IMR-90 (cell line): Measurements from ENCODE around the gene CLDN9.
A peak's percentile ranks its signal among the peaks of the same experiment; 100 is the strongest.

Source experiments
- CTCF ChIP-seq: conservative IDR thresholded peaks from 2 replicates; pipeline ENCODE4 v1.5.1; 2012; ENCODE audit warnings: mild to moderate bottlenecking, low read depth, low read length, improper control_type of control experiment
- FOS ChIP-seq: fragments of 150-350 bp; IDR thresholded peaks from 2 replicates; pipeline ENCODE4 v1.6.1; 2016; ENCODE audit warnings: low read depth, low read length
- MAFK ChIP-seq: IDR thresholded peaks from 2 replicates; pipeline ENCODE4 v1.6.1; 2012; ENCODE audit warnings: low read depth, low read length, improper control_type of control experiment
- MXI1 ChIP-seq: IDR thresholded peaks from 2 replicates; pipeline ENCODE4 v1.6.1; 2012; ENCODE audit warnings: low read depth, mild to moderate bottlenecking, low read length, moderate library complexity, borderline replicate concordance
- NFE2L2 ChIP-seq: fragments of 150-350 bp; IDR thresholded peaks from 2 replicates; pipeline ENCODE4 v1.6.1; 2016; ENCODE audit warnings: low read depth, mild to moderate bottlenecking, low read length
- POLR2A ChIP-seq: IDR thresholded peaks from 2 replicates; pipeline ENCODE4 v1.6.1; 2012; ENCODE audit warnings: mild to moderate bottlenecking, low read depth, low read length
- RAD21 ChIP-seq: IDR thresholded peaks from 2 replicates; pipeline ENCODE4 v1.6.1; 2012; ENCODE audit warnings: low read length, improper control_type of control experiment
- RCOR1 ChIP-seq: IDR thresholded peaks from 2 replicates; pipeline ENCODE4 v1.6.1; 2012; ENCODE audit warnings: mild to moderate bottlenecking, low read length, improper control_type of control experiment; ENCODE audit not compliant: insufficient replicate concordance
- TF ChIP-seq, protein P1 (sequence below): fragments of 150-350 bp; IDR thresholded peaks from 2 replicates; pipeline ENCODE4 v1.6.1; 2017; ENCODE audit warnings: mild to moderate bottlenecking, antibody characterized with exemption, low read length, low read depth

GRCh38 chr16:3030222-3031212, 17.8 kb downstream of the CLDN9 start:
- TF ChIP-seq CTCF, result no peak
- no peak for TF ChIP-seq RAD21
- TF ChIP-seq RCOR1, result no peak
- no peak for TF ChIP-seq NFE2L2
- TF ChIP-seq, protein P1, sequence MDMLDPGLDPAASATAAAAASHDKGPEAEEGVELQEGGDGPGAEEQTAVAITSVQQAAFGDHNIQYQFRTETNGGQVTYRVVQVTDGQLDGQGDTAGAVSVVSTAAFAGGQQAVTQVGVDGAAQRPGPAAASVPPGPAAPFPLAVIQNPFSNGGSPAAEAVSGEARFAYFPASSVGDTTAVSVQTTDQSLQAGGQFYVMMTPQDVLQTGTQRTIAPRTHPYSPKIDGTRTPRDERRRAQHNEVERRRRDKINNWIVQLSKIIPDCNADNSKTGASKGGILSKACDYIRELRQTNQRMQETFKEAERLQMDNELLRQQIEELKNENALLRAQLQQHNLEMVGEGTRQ, result no peak
- peak; percentile 31; the same call in 1 of the 2 replicates for TF ChIP-seq POLR2A
- no peak for TF ChIP-seq MAFK
- no peak for TF ChIP-seq FOS
- no peak for TF ChIP-seq MXI1
